H1 (cell line): ENCODE measurements around the gene MIER2. TPM values are rescaled to one million over a fixed set of nuclear protein-coding genes. Genes with fewer than 3 reads are reported as not detected.

ENCODE experiments used
- CTCF ChIA-PET: fragments of 300-600 bp; sonication (Branson Sonifier 250); formaldehyde crosslinking; loops from one replicate; lab custom pipeline; 2021; ENCODE audit not compliant: partially characterized antibody; lab: Charles Lee
- POLR2A ChIA-PET: fragments of 300-600 bp; sonication (Branson Sonifier 250); formaldehyde crosslinking; loops from one replicate; lab custom pipeline; 2021; ENCODE audit warnings: inconsistent platforms; ENCODE audit not compliant: partially characterized antibody; lab: Charles Lee
- DNase-seq, 2 experiments: peaks; one replicate each; pipeline versions ENCODE4 v3.0.0 to v3.0.0-alpha.2; 2010 to 2022; ENCODE audit warnings: low spot score in 2 of 2, low read depth in 1 of 2, mixed read lengths in 1 of 2
- FAIRE-seq: peaks from 2 replicates; lab custom pipeline; 2011; peaks lifted over from hg19 to GRCh38; lab: Jason Lieb, UNC
- H2AFZ ChIP-seq: 2 replicates; pipeline ENCODE4 v1.8.1; 2012; ENCODE audit warnings: low read length, inconsistent platforms
- H2AK5ac ChIP-seq: 2 replicates; pipeline ENCODE4 v1.6.1; 2013; ENCODE audit warnings: low read depth, low read length
- H2BK120ac ChIP-seq: replicated peaks from 2 replicates; pipeline ENCODE3; 2013; ENCODE audit warnings: low read depth, low read length, inconsistent platforms
- H2BK12ac ChIP-seq: 2 replicates; pipeline ENCODE4 v1.6.1; 2013; ENCODE audit warnings: low read depth, low read length
- H2BK15ac ChIP-seq: 2 replicates; pipeline ENCODE4 v1.6.1; 2013; ENCODE audit warnings: low read length
- H2BK20ac ChIP-seq: 2 replicates; pipeline ENCODE4 v1.6.1; 2013; ENCODE audit warnings: low read length
- H2BK5ac ChIP-seq: 2 replicates; pipeline ENCODE4 v1.6.1; 2013; ENCODE audit warnings: low read depth, low read length
- H3K14ac ChIP-seq: 2 replicates; pipeline ENCODE4 v1.6.1; 2013; ENCODE audit warnings: inconsistent platforms; ENCODE audit not compliant: insufficient read length
- H3K18ac ChIP-seq: 2 replicates; pipeline ENCODE4 v1.6.1; 2013; ENCODE audit warnings: low read length; ENCODE audit errors: extremely low read depth
- H3K23ac ChIP-seq: 2 replicates; pipeline ENCODE4 v1.6.1; 2013; ENCODE audit warnings: inconsistent platforms; ENCODE audit not compliant: insufficient read length
- H3K23me2 ChIP-seq: 2 replicates; pipeline ENCODE4 v1.6.1; 2013; ENCODE audit warnings: low read depth, low read length
- H3K27ac ChIP-seq: 2 replicates; pipeline ENCODE4 v1.6.1; 2011; ENCODE audit warnings: low read depth, low read length, inconsistent platforms
- H3K27me3 ChIP-seq, 4 experiments: replicated peaks in 1 of 4; 1 replicate in 1 of 4; 2 replicates in 3 of 4; pipeline versions ENCODE4 v1.6.1 to v1.8.1; 2011 to 2013; ENCODE audit warnings: low read length in 3 of 4, mild to moderate bottlenecking in 3 of 4, inconsistent platforms in 2 of 4, mixed read lengths in 2 of 4, moderate library complexity in 1 of 4; ENCODE audit not compliant: control insufficient read depth in 3 of 4, insufficient read depth in 3 of 4; ENCODE audit errors: extremely low read depth in 1 of 4
- H3K36me3 ChIP-seq, 4 experiments: 2 replicates each; pipeline versions ENCODE4 v1.6.1 to v1.8.1; 2011 to 2013; ENCODE audit warnings: mild to moderate bottlenecking in 4 of 4, low read length in 3 of 4, moderate library complexity in 2 of 4, control low read depth in 1 of 4, inconsistent platforms in 1 of 4; ENCODE audit not compliant: insufficient read depth in 4 of 4, control insufficient read depth in 2 of 4
- H3K4ac ChIP-seq: replicated peaks from 2 replicates; pipeline ENCODE3; 2013; ENCODE audit warnings: low read length, low read depth, mixed read lengths, inconsistent platforms; ENCODE audit not compliant: insufficient read length
- H3K4me1 ChIP-seq, 4 experiments: replicated peaks in 1 of 4; 1 replicate in 1 of 4; 2 replicates in 3 of 4; pipeline versions ENCODE4 v1.6.1 to v1.8.1; 2011 to 2013; ENCODE audit warnings: low read length in 3 of 4, inconsistent platforms in 2 of 4, mixed read lengths in 1 of 4; ENCODE audit not compliant: insufficient read depth in 4 of 4, control insufficient read depth in 3 of 4
- H3K4me2 ChIP-seq, 2 experiments: 2 replicates each; pipeline versions ENCODE4 v1.6.1 to v1.8.1; 2011 to 2013; ENCODE audit warnings: low read depth in 2 of 2, low read length in 2 of 2, control low read depth in 1 of 2, inconsistent platforms in 1 of 2, mild to moderate bottlenecking in 1 of 2; ENCODE audit not compliant: insufficient read depth in 1 of 2
- H3K4me3 ChIP-seq, 4 experiments: fragments of 200-600, 300-600 bp in 1 of 4; sonication (generic), shearing (Covaris generic), sonication (Bioruptor Twin) in 1 of 4; 2 replicates each; pipeline versions ENCODE4 v1.5.1 to v1.8.1; 2011 to 2016; ENCODE audit warnings: low read length in 4 of 4, low read depth in 3 of 4, control low read depth in 2 of 4, inconsistent platforms in 2 of 4, mild to moderate bottlenecking in 2 of 4, mixed read lengths in 1 of 4, moderate library complexity in 1 of 4; ENCODE audit not compliant: insufficient read depth in 2 of 4; ENCODE audit errors: extremely low read depth in 1 of 4
- H3K56ac ChIP-seq: replicated peaks from 2 replicates; pipeline ENCODE3; 2013; ENCODE audit warnings: low read depth, mild to moderate bottlenecking, mixed read lengths, low read length, inconsistent platforms; ENCODE audit not compliant: insufficient read length
- H3K79me1 ChIP-seq: 2 replicates; pipeline ENCODE4 v1.6.1; 2013; ENCODE audit warnings: low read depth, low read length, control low read depth
- H3K79me2 ChIP-seq, 2 experiments: 2 replicates each; pipeline versions ENCODE4 v1.6.1 to v1.8.1; 2012 to 2013; ENCODE audit warnings: low read length in 2 of 2, mild to moderate bottlenecking in 2 of 2, inconsistent platforms in 1 of 2; ENCODE audit not compliant: insufficient read depth in 2 of 2, control insufficient read depth in 1 of 2
- H3K9ac ChIP-seq, 4 experiments: replicated peaks in 1 of 4; 1 replicate in 1 of 4; 2 replicates in 3 of 4; pipeline versions ENCODE4 v1.6.1 to v1.8.1; 2011 to 2013; ENCODE audit warnings: low read depth in 3 of 4, low read length in 3 of 4, control low read depth in 2 of 4, mild to moderate bottlenecking in 2 of 4, moderate library complexity in 2 of 4, inconsistent platforms in 1 of 4; ENCODE audit errors: extremely low read depth in 1 of 4
- H3K9me3 ChIP-seq, 2 experiments: 2 replicates each; pipeline versions ENCODE4 v1.6.1 to v1.8.1; 2012 to 2013; ENCODE audit warnings: mild to moderate bottlenecking in 2 of 2, moderate library complexity in 2 of 2, control low read depth in 1 of 2, inconsistent platforms in 1 of 2, low read depth in 1 of 2, low read length in 1 of 2, mixed read lengths in 1 of 2; ENCODE audit not compliant: insufficient read depth in 2 of 2
- H4K20me1 ChIP-seq, 2 experiments: replicated peaks in 1 of 2; 2 replicates each; pipeline versions ENCODE3 to v1.8.1; 2011 to 2013; ENCODE audit warnings: inconsistent platforms in 2 of 2, low read length in 2 of 2, mild to moderate bottlenecking in 1 of 2; ENCODE audit not compliant: insufficient read depth in 2 of 2, control insufficient read depth in 1 of 2
- H4K5ac ChIP-seq: 2 replicates; pipeline ENCODE4 v1.6.1; 2013; ENCODE audit warnings: low read length, low read depth, mixed read lengths, inconsistent platforms; ENCODE audit not compliant: insufficient read length
- H4K8ac ChIP-seq: 2 replicates; pipeline ENCODE4 v1.8.0; 2013; ENCODE audit warnings: mild to moderate bottlenecking, moderate library complexity, low read length, inconsistent platforms; ENCODE audit not compliant: insufficient read depth; ENCODE audit errors: extremely low read depth
- H4K91ac ChIP-seq: replicated peaks from 2 replicates; pipeline ENCODE3; 2013; ENCODE audit warnings: low read length, mixed read lengths, inconsistent platforms; ENCODE audit not compliant: insufficient read length
- CHD2 ChIP-seq: IDR thresholded peaks from 2 replicates; pipeline ENCODE4 v1.6.1; 2012; ENCODE audit warnings: low read length, improper control_type of control experiment
- GTF2F1 ChIP-seq: IDR thresholded peaks from 2 replicates; pipeline ENCODE4 v1.6.1; 2012; ENCODE audit warnings: low read depth, low read length, improper control_type of control experiment, borderline replicate concordance
- HDAC6 ChIP-seq: IDR thresholded peaks from one replicate; pipeline ENCODE4 v1.7.1; 2012; ENCODE audit warnings: low read depth, mild to moderate bottlenecking, inconsistent platforms, low read length, moderate library complexity
- JUN ChIP-seq: IDR thresholded peaks from 2 replicates; pipeline ENCODE4 v1.6.1; 2011; ENCODE audit warnings: low read depth, mild to moderate bottlenecking, improper control_type of control experiment, low read length
- JUND ChIP-seq: IDR thresholded peaks from 2 replicates; pipeline ENCODE4 v1.6.1; 2011; ENCODE audit warnings: mild to moderate bottlenecking, improper control_type of control experiment, low read length
- KDM1A ChIP-seq: fragments of 200-600, 300-600 bp; sonication (generic); IDR thresholded peaks from 2 replicates; pipeline ENCODE4 v1.7.1; 2016; ENCODE audit warnings: mild to moderate bottlenecking, low read length, borderline replicate concordance
- POLR2AphosphoS5 ChIP-seq: IDR thresholded peaks from 2 replicates; pipeline ENCODE4 v1.6.1; 2011; ENCODE audit warnings: low read depth, low read length
- SP1 ChIP-seq: IDR thresholded peaks from 2 replicates; pipeline ENCODE4 v1.6.1; 2011; ENCODE audit warnings: low read depth, low read length
- SP4 ChIP-seq: IDR thresholded peaks from 2 replicates; pipeline ENCODE4 v1.6.1; 2012; ENCODE audit warnings: low read length, inconsistent platforms
- TAF7 ChIP-seq: optimal IDR thresholded peaks from 2 replicates; pipeline ENCODE3; 2011; ENCODE audit warnings: low read depth, mild to moderate bottlenecking, inconsistent platforms, low read length, moderate library complexity, borderline replicate concordance
- ZNF274 ChIP-seq: IDR thresholded peaks from 2 replicates; pipeline ENCODE4 v1.7.0; 2012; ENCODE audit warnings: low read length, borderline replicate concordance; ENCODE audit errors: extremely low read depth
- WGBS, 2 experiments: shearing (Covaris generic) in 1 of 2; methylation state at CpG; one replicate each; pipeline versions ENCODE4 v1.1.6 to v1.1.7; 2013 to 2015; ENCODE audit warnings: low lambda C conversion rate in 2 of 2, mixed read lengths in 2 of 2, inconsistent platforms in 1 of 2, low coverage in 1 of 2, missing lambda C conversion rate in 1 of 2; ENCODE audit not compliant: insufficient replicate concordance in 2 of 2, insufficient coverage in 1 of 2, insufficient read length in 1 of 2; ENCODE audit errors: extremely low coverage in 1 of 2, missing lambda C conversion rate in 1 of 2; 5-methylcytosine and 5-hydroxymethylcytosine counted together
- polyA plus RNA-seq, 7 experiments: library from polyadenylated mRNA; depleted of rRNA in 3 of 7; stranded (reverse) in 5 of 7; unstranded in 2 of 7; fragments of >200 nt in 5 of 7; fragments of 200-250 nt in 2 of 7; gene quantifications; 1 replicate in 5 of 7; 2 replicates in 1 of 7; 4 replicates in 1 of 7; pipeline versions ENCODE4 v1.2.1 to v1.2.3, GENCODE V29; 2011 to 2013; ENCODE audit warnings: missing spikeins in 2 of 7, mixed read lengths in 2 of 7
- total RNA-seq: library from RNA; stranded (reverse); fragmentation: NEBNext Ultra II Directional; extraction: Animal tissue kit (Norgen Biotek cat#: 25700); gene quantifications from 2 replicates; pipeline ENCODE4 v1.2.1, GENCODE V29; 2021
- TF ChIP-seq, protein P1 (sequence below): IDR thresholded peaks from 2 replicates; pipeline ENCODE4 v1.6.1; 2011; ENCODE audit warnings: low read depth, mild to moderate bottlenecking, low read length; ENCODE audit not compliant: insufficient read depth

Gene MIER2
- total and polyA plus RNA-seq, 2 of the 8 experiments (the other 6 are each of a cell fraction or from before 2014, with no cell fraction given), result 30.3 to 48.3 TPM

GRCh38 chr19:281156-281853 is 63.3 kb downstream of the MIER2 start:
- ChIA-PET CTCF (interaction anchor here (0.6 to 2.5 kb wide), 5 partner anchors 8 to 116 kb away, joined by 3 to 8 read pairs (median 5); no protein-coding TSS in a partner anchor), POLR2A (interaction anchor here (0.6 to 9.9 kb wide), 7 partner anchors 6 to 47 kb away, joined by 3 to 88 read pairs (median 4); no protein-coding TSS in a partner anchor)
- no peak overlapping the region for H3K4ac ChIP-seq
- no peaks in the 10 kb centered on the region; a peak in 1 of 4 replicates for H3K79me2 ChIP-seq
- 87% methylated on average over 12 of the region's 16 CpGs; no CpG with 5 or more reads in 1 of the 2 experiments for WGBS, 2 experiments
- no peak overlapping the region for H4K91ac ChIP-seq
- no peak for FAIRE-seq
- H2BK12ac ChIP-seq, result no peak overlapping the region
- H4K5ac ChIP-seq, result no peak overlapping the region
- no peak overlapping the region for H3K4me3 ChIP-seq
- no peak overlapping the region; the same call in 1 of the 2 replicates for H4K8ac ChIP-seq
- H2BK20ac ChIP-seq, result no peak overlapping the region
- H3K23me2 ChIP-seq, result no peaks in the 10 kb centered on the region
- no peak overlapping the region for H3K9ac ChIP-seq
- no peak overlapping the region for H3K23ac ChIP-seq
- H3K4me1 ChIP-seq, result peaks cover 0 to 9% (median 3%) of the 10 kb centered on the region in 4 experiments; a peak in 4 of 7 replicates
- no peak overlapping the region for H3K14ac ChIP-seq
- no peak overlapping the region for H2AK5ac ChIP-seq
- no peak overlapping the region for H2BK15ac ChIP-seq
- TF ChIP-seq HDAC6 (no peak), JUN (no peak), POLR2AphosphoS5 (no peak), GTF2F1 (no peak), CHD2 (no peak), SP1 (no peak), JUND (no peak), SP4 (no peak), KDM1A (no peak), TAF7 (no peak), ZNF274 (no peak)
- TF ChIP-seq, protein P1, sequence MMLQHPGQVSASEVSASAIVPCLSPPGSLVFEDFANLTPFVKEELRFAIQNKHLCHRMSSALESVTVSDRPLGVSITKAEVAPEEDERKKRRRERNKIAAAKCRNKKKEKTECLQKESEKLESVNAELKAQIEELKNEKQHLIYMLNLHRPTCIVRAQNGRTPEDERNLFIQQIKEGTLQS, result no peak
- peaks cover 4 to 36% (median 11%) of the 10 kb centered on the region in 4 experiments; a peak in 6 of 8 replicates for H3K36me3 ChIP-seq
- H4K20me1 ChIP-seq, result peaks cover 0 to 9% of the 10 kb centered on the region in 2 experiments
- no peaks in the 10 kb centered on the region for H3K27me3 ChIP-seq
- no peak overlapping the region for H3K4me2 ChIP-seq
- no peaks in the 10 kb centered on the region for H3K79me1 ChIP-seq
- no peaks in the 10 kb centered on the region for H3K9me3 ChIP-seq
- H2AFZ ChIP-seq, result no peak overlapping the region
- no peak for DNase-seq
- H2BK5ac ChIP-seq, result no peak overlapping the region; the same call in 1 of the 2 replicates
- H2BK120ac ChIP-seq, result no peak overlapping the region
- H3K27ac ChIP-seq, result no peak overlapping the region
- H3K56ac ChIP-seq, result no peak overlapping the region
- no peak overlapping the region; the same call in 1 of the 2 replicates for H3K18ac ChIP-seq
